HepG2 (cell line): ENCODE data around the gene HEXD. TPM values are rescaled to one million over a fixed set of nuclear protein-coding genes. Genes with fewer than 3 reads are reported as not detected.

ENCODE experiments used
- AHR ChIP-seq: IDR thresholded peaks from 2 replicates; pipeline ENCODE4 v1.6.1; 2018; ENCODE audit warnings: missing genetic modification reagents, missing compliant biosample characterization
- CREM ChIP-seq, 2 experiments: sonication (generic) in 1 of 2; formaldehyde crosslinking in 1 of 2; IDR thresholded peaks; 2 replicates each; pipeline versions ENCODE4 v1.4.0 to v1.6.1; 2016 to 2020; ENCODE audit warnings: antibody characterized with exemption in 1 of 2, mild to moderate bottlenecking in 1 of 2, missing genetic modification reagents in 1 of 2
- HMG20B ChIP-seq: conservative IDR thresholded peaks from 2 replicates; pipeline ENCODE4 v1.6.1; 2016; ENCODE audit warnings: missing genetic modification reagents, missing compliant biosample characterization
- HNRNPH1 ChIP-seq: fragments of 200-400 bp; formaldehyde crosslinking; optimal IDR thresholded peaks from 2 replicates; pipeline ENCODE3; 2017; ENCODE audit warnings: mild to moderate bottlenecking, low read depth, low read length
- MZF1 ChIP-seq: sonication (generic); formaldehyde crosslinking; IDR thresholded peaks from 2 replicates; pipeline ENCODE4 v1.8.1; 2023; ENCODE audit warnings: mild to moderate bottlenecking, missing genetic modification reagents, borderline replicate concordance
- RBAK ChIP-seq: sonication (generic); formaldehyde crosslinking; IDR thresholded peaks from 2 replicates; pipeline ENCODE4 v1.5.1; 2020; ENCODE audit warnings: mild to moderate bottlenecking, missing genetic modification reagents
- REL ChIP-seq: sonication (generic); formaldehyde crosslinking; conservative IDR thresholded peaks from 2 replicates; pipeline ENCODE4 v1.8.0; 2022; ENCODE audit warnings: mild to moderate bottlenecking, missing genetic modification reagents, moderate library complexity
- REXO4 ChIP-seq: sonication (generic); formaldehyde crosslinking; IDR thresholded peaks from 2 replicates; pipeline ENCODE4 v1.8.0; 2022; ENCODE audit warnings: missing genetic modification reagents, mild to moderate bottlenecking, borderline replicate concordance
- SMARCC2 ChIP-seq: fragments of 450-650 bp; IDR thresholded peaks from 2 replicates; pipeline ENCODE4 v1.6.1; 2017; ENCODE audit warnings: antibody characterized with exemption, mild to moderate bottlenecking
- SNAI1 ChIP-seq: sonication (generic); formaldehyde crosslinking; IDR thresholded peaks from 2 replicates; pipeline ENCODE4 v1.5.0; 2020; ENCODE audit warnings: mild to moderate bottlenecking, missing genetic modification reagents, borderline replicate concordance
- SRY ChIP-seq: sonication (generic); formaldehyde crosslinking; IDR thresholded peaks from 2 replicates; pipeline ENCODE4 v1.8.0; 2022; ENCODE audit warnings: mild to moderate bottlenecking, missing genetic modification reagents
- ZNF235 ChIP-seq: sonication (generic); formaldehyde crosslinking; IDR thresholded peaks from 2 replicates; pipeline ENCODE4 v1.8.1; 2023; ENCODE audit warnings: mild to moderate bottlenecking, missing genetic modification reagents, borderline replicate concordance
- ZNF256 ChIP-seq: sonication (generic); formaldehyde crosslinking; conservative IDR thresholded peaks from 2 replicates; pipeline ENCODE4 v1.4.0; 2020; ENCODE audit warnings: missing genetic modification reagents
- ZNF550 ChIP-seq: sonication (generic); formaldehyde crosslinking; IDR thresholded peaks from 2 replicates; pipeline ENCODE4 v1.4.0; 2020; ENCODE audit warnings: mild to moderate bottlenecking, missing genetic modification reagents, borderline replicate concordance
- ZNF558 ChIP-seq: sonication (generic); formaldehyde crosslinking; IDR thresholded peaks from 2 replicates; pipeline ENCODE4 v1.9.0; 2022; ENCODE audit warnings: mild to moderate bottlenecking, missing genetic modification reagents, borderline replicate concordance
- ZNF652 ChIP-seq: IDR thresholded peaks from 2 replicates; pipeline ENCODE4 v1.6.1; 2016; ENCODE audit warnings: low read depth, borderline replicate concordance
- ZNF816 ChIP-seq: sonication (generic); formaldehyde crosslinking; IDR thresholded peaks from 2 replicates; pipeline ENCODE4 v1.8.0; 2022; ENCODE audit warnings: missing genetic modification reagents, mild to moderate bottlenecking, borderline replicate concordance
- polyA plus RNA-seq, 8 experiments: library from polyadenylated mRNA; depleted of rRNA in 3 of 8; stranded (reverse) in 7 of 8; unstranded in 1 of 8; fragments of >200 nt; fragmentation: Illumina TruSeq in 4 of 8; extraction: Trizol in 4 of 8; gene quantifications; 2 replicates each; pipeline versions ENCODE4 v1.2.1 to v1.2.3, GENCODE V29; 2011 to 2016; ENCODE audit warnings: low read depth in 4 of 8, missing spikeins in 1 of 8, mixed read lengths in 1 of 8; ENCODE audit not compliant: insufficient read depth in 1 of 8
- total RNA-seq, 5 experiments: library from RNA; depleted of rRNA; stranded (reverse); fragments of >200 nt; fragmentation: Illumina TruSeq; extraction: Trizol; gene quantifications; 2 replicates each; pipeline ENCODE4 v1.2.3, GENCODE V29; 2016; ENCODE audit warnings: low read depth in 1 of 5
- TF ChIP-seq, protein P1 (sequence below): sonication (generic); formaldehyde crosslinking; conservative IDR thresholded peaks from 2 replicates; pipeline ENCODE4 v1.8.0; 2022; ENCODE audit warnings: low read depth, missing genetic modification reagents
- TF ChIP-seq, protein P2 (sequence below): sonication (generic); formaldehyde crosslinking; conservative IDR thresholded peaks from 2 replicates; pipeline ENCODE4 v1.4.0; 2020; ENCODE audit warnings: missing genetic modification reagents
- TF ChIP-seq, protein P3 (sequence below): sonication (generic); formaldehyde crosslinking; IDR thresholded peaks from 2 replicates; pipeline ENCODE4 v1.4.0; 2020; ENCODE audit warnings: missing genetic modification reagents
- TF ChIP-seq, protein P4 (sequence below): IDR thresholded peaks from 2 replicates; pipeline ENCODE4 v1.6.1; 2016; ENCODE audit warnings: mild to moderate bottlenecking, missing biosample characterization, missing genetic modification reagents
- TF ChIP-seq, protein P5 (sequence below): sonication (generic); formaldehyde crosslinking; IDR thresholded peaks from 2 replicates; pipeline ENCODE4 v1.5.0; 2020; ENCODE audit warnings: missing genetic modification reagents

The HEXD gene
- total and polyA plus RNA-seq, 2 of the 13 experiments (the other 11 are each of a cell fraction or from before 2014, with no cell fraction given): 22.3 to 41.8 TPM

DNA sequence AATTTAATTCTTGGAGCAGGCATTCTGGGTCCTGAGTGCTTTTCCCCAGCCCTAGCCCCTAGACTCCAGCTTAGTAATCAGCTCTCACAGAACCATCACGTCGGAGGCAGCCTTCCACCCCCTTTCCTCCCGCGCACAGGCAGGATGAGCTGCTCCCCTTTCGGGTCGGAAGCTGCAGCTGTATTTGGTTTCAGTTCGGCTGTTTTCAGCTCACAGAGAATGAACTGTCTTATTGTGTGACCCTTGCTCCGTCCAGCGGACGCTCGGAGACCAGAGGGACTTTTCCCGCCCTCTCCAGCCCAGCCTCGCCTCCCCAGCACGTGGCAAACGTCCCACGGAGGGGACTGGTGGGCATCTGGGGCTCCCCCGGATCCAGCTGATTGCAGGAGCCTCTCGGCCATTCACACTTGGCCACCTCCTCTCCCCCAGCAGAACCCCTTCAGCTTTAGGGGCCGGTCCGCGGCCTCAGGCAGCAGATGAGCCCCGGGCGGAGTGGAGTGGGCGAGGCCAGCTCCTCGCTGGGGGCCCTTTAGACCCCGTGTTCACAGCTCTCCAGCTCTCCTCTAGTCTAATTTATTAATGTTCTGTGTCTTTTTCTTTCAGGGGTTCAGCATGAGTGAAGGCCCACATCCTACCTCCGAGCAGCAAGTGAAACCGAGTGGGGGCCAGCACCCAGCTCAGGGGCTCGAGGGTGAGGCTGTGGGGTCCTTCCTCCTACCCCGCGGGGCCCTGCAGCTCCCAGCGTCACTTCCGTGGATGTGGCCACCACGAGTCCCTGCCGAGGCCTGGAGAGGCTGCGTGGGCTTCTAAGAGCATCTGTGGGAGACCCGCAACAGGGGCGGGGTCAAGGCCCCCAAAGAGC lies 47.4 kb upstream of the HEXD start (continued):
- TF ChIP-seq, protein P1, sequence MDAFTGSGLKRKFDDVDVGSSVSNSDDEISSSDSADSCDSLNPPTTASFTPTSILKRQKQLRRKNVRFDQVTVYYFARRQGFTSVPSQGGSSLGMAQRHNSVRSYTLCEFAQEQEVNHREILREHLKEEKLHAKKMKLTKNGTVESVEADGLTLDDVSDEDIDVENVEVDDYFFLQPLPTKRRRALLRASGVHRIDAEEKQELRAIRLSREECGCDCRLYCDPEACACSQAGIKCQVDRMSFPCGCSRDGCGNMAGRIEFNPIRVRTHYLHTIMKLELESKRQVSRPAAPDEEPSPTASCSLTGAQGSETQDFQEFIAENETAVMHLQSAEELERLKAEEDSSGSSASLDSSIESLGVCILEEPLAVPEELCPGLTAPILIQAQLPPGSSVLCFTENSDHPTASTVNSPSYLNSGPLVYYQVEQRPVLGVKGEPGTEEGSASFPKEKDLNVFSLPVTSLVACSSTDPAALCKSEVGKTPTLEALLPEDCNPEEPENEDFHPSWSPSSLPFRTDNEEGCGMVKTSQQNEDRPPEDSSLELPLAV (CRISPR knock-in tag): no peak
- TF ChIP-seq ZNF652 (CRISPR knock-in tag): 0 out of 2 replicates have a peak, but pooled peaks have one; percentile 45
- TF ChIP-seq HNRNPH1: no peak
- TF ChIP-seq ZNF256: peak; percentile 96
- TF ChIP-seq SRY: peak; percentile 93; the same call in 1 of the 2 replicates
- peak; percentile 77; the same call in 1 of the 2 replicates for TF ChIP-seq ZNF816 (CRISPR knock-in tag)
- no peak; the same call in 1 of the 2 replicates for TF ChIP-seq CREM (IDR thresholded peaks at IDR 0.05)
- no peak for TF ChIP-seq CREM (CRISPR knock-in tag; IDR thresholded peaks at IDR 0.05)
- TF ChIP-seq REXO4 (CRISPR knock-in tag): no peak
- TF ChIP-seq ZNF235 (CRISPR knock-in tag): peak; percentile 48; the same call in 1 of the 2 replicates
- TF ChIP-seq, protein P2, sequence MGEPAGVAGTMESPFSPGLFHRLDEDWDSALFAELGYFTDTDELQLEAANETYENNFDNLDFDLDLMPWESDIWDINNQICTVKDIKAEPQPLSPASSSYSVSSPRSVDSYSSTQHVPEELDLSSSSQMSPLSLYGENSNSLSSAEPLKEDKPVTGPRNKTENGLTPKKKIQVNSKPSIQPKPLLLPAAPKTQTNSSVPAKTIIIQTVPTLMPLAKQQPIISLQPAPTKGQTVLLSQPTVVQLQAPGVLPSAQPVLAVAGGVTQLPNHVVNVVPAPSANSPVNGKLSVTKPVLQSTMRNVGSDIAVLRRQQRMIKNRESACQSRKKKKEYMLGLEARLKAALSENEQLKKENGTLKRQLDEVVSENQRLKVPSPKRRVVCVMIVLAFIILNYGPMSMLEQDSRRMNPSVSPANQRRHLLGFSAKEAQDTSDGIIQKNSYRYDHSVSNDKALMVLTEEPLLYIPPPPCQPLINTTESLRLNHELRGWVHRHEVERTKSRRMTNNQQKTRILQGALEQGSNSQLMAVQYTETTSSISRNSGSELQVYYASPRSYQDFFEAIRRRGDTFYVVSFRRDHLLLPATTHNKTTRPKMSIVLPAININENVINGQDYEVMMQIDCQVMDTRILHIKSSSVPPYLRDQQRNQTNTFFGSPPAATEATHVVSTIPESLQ (CRISPR knock-in tag): peak; percentile 88; the same call in 1 of the 2 replicates
- no peak for TF ChIP-seq RBAK (CRISPR knock-in tag)
- TF ChIP-seq SMARCC2: no peak
- no peak for TF ChIP-seq ZNF558 (CRISPR knock-in tag)
- peak; percentile 86; the same call in 1 of the 2 replicates for TF ChIP-seq AHR (CRISPR knock-in tag)
- TF ChIP-seq MZF1 (CRISPR knock-in tag): 0 out of 2 replicates have a peak, but pooled peaks have one; percentile 76
- TF ChIP-seq, protein P3, sequence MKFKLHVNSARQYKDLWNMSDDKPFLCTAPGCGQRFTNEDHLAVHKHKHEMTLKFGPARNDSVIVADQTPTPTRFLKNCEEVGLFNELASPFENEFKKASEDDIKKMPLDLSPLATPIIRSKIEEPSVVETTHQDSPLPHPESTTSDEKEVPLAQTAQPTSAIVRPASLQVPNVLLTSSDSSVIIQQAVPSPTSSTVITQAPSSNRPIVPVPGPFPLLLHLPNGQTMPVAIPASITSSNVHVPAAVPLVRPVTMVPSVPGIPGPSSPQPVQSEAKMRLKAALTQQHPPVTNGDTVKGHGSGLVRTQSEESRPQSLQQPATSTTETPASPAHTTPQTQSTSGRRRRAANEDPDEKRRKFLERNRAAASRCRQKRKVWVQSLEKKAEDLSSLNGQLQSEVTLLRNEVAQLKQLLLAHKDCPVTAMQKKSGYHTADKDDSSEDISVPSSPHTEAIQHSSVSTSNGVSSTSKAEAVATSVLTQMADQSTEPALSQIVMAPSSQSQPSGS (CRISPR knock-in tag): peak; percentile 71
- 0 out of 2 replicates have a peak, but pooled peaks have one; percentile 34 for TF ChIP-seq HMG20B
- TF ChIP-seq REL (CRISPR knock-in tag): peak; percentile 82; the same call in 1 of the 2 replicates
- TF ChIP-seq, protein P4, sequence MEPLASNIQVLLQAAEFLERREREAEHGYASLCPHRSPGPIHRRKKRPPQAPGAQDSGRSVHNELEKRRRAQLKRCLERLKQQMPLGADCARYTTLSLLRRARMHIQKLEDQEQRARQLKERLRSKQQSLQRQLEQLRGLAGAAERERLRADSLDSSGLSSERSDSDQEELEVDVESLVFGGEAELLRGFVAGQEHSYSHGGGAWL: peak; percentile 90
- TF ChIP-seq ZNF550 (CRISPR knock-in tag): 0 out of 2 replicates have a peak, but pooled peaks have one; percentile 80
- peak; percentile 75; the same call in 1 of the 2 replicates for TF ChIP-seq SNAI1 (CRISPR knock-in tag)
- TF ChIP-seq, protein P5, sequence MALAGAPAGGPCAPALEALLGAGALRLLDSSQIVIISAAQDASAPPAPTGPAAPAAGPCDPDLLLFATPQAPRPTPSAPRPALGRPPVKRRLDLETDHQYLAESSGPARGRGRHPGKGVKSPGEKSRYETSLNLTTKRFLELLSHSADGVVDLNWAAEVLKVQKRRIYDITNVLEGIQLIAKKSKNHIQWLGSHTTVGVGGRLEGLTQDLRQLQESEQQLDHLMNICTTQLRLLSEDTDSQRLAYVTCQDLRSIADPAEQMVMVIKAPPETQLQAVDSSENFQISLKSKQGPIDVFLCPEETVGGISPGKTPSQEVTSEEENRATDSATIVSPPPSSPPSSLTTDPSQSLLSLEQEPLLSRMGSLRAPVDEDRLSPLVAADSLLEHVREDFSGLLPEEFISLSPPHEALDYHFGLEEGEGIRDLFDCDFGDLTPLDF (CRISPR knock-in tag): peak; percentile 92
